GM19324 (cell line): ENCODE data around the gene PAM16.
A peak's percentile ranks its signal among the peaks of the same experiment; 100 is the strongest.

Source experiments
- ATAC-seq: cut with Tn5 transposase; IDR thresholded peaks from one replicate; pipeline ENCODE4 v1.9.1; 2021; ENCODE audit warnings: mild to moderate bottlenecking, moderate library complexity; ENCODE audit not compliant: unreplicated experiment, low FRiP score

PAM16 gene

DNA sequence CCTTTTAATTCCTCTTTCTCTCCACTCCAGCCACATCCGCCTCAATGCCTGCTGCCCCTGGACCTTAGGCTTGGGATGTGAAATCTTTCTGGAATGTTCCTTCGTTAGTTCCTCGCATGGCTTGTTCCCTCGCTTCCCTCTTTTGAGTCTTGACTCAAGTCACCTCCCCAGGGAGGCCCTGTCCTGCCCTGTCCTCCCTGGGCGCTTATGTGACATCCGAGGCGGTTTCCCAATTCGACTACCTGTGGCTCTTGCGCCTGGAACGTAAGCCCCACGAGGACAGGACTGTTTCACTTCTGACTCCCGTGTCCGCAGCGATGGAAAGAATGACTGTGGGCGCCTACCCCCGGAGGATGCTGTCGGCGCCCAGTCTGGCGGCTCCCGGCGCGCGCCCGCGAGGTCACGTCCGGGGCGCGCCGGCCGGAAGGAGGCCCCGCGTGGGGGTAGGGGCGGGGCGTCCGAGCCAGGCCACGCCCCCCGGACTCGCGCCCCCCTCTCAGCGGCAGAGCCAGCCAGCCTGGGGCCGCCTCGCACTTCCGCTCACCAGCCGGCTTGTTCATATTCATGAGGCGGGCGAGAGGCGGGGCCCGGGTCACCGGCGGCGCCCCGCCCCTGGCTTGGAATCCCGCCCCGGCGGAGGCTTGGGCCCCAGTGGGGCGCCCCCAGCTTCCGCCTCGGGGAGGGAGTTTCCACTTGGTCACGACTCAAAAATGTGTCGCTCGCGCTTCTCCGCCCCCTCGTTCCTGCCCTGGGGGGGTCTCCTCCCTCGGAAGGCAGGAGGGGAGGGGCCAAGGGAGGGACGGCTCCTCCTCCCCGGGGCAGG is 43.7 kb downstream of the PAM16 start:
- peak; percentile 96 for ATAC-seq

DNA sequence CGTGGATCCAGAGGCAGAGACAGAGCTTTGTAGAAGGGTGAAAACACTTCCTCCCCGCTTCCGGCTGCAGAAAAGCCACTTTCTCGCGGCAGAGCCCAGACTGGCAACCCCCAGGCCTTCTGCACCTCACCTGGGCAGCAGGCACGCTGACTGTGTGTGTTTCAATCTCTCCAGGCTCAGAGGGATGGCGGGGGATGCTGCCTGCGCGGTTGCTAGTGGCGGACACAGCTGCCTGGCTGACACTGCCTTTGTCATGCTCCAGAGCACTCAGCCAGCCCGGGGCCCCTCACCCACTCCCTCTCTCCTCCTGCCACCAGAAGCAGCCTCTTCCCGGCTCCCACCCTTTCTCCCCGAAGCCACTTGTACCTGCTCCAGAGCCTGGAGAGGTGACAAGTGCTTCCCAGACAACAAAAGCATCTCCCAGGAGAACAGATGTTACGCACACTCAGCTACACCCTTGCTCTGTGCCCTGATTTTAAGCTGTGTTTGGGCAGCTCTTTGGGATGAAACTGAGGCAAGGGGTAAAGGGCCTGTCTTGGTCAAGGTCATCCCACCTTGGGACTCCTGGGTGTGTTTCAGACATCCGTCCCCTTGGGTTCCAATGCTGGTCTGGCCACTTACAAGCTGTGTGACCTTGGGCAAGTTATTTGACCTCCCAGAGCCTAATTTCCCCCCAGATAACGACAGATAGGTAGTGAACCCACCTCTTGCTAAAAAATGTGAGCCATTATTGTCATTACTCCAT is 44.5 kb downstream of the PAM16 start:
- ATAC-seq = no peak

DNA sequence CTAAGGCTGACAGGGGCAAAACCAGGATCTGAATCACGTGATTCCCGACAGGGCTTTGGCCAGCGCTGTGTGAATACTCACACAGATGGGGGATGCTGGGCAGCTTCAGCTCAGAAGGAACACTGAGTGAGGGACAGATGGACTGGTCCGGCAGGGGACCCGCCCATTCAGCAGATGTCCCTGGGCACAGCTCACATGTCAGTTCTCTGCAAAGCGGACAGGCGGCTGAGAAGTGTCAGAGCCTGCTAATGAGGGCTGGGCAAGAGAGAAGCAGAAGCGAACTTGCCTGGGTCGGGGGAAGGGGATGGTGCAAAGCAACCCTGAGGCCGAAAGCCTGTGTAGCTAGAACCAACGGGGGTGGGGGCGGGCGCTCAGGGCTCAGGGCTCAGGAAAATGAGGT is 47.1 kb downstream of the PAM16 start:
- no peak for ATAC-seq

DNA sequence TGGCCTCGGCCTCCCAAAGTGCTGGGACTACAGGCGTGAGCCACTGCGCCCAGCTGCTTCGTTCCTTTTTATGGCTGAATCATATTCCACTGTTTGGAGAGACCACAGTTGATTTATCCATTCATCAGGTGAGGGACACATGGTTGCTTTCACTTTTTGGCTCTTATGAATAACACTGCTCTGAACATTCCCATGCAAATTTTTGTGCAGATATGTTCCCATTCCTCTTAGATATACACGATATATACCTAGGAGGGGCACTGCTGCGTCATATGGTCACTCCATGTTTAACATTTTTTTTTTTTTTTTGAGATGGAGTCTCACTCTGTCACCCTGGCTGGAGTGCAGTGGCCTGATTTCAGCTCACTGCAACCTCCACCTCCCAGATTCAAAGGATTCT is 49.2 kb downstream of the PAM16 start:
- no peak for ATAC-seq

DNA sequence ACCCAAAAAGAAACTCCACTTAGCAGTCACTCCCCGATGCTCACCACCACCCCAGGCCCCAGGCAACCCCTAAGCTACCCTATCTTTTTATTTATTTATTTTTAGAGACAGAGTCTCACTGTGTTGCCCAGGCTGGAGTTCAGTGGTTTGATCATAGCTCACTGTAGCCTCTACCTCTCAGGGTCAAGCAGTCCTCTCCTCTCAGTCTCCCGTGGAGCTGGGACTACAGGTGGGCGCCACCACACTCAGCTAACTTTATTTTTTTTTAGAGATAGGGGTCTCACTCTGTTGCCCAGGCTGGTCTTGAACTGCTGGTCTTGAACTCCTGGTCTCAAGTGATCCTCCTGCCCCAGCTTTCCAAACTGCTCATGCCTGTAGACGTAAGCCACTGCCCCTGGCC is 49.9 kb downstream of the PAM16 start:
- ATAC-seq = no peak

DNA sequence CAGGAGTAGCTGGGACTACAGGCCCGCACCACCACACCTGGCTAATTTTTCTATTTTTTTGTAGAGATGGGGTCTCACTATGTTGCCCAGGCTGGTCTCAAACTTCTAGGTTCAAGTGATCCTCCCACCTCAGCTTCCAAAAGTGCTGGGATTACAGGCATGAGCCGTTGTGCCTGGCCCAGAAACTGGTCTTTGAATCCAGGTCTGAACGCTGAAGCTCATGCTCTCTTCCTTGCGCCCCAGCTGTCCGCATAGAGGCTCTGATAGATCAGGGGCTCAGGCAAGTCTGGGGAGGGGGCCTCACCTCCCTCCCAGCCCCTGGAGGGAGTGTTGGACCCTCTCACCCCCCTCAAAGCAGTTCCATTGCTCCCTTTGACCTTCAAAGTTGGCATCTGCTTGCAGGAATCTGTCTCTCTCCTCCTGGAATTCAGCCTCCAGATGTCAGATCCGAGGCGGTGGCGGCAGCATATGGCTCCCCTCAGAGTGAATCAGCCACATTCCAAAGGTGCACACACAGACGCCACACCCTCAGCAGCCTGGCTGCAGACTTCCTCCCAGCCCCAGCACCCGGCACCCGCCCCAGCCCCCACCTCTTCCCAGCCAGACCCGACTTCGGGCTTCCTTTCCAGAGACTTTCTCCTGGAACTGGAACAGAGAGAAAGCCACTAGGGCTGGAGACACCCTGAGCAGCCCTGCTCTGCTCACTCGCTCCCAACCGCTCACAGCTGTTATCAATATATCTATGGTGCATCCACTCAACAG is 52.2 kb downstream of the PAM16 start:
- no peak for ATAC-seq

DNA sequence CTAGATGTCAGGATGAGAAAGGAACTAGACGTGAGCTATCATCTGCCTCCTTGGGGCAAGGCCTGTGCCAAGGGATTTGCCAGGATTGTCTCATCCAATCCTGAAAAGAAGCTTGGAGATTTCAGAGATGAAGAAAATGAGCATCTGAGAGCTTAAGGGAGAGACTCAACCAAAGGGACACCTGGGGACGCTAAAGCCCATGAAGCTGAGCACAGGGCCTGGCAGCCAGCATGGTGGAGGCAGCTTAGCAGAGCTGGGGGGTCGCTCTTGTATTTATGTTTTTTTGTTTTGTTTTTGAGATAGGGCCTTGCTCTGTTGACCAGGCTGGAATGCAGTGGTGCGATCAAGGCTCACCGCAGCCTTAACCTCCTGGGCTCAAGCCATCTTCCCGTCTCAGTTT is 53.6 kb downstream of the PAM16 start:
- no peak for ATAC-seq

DNA sequence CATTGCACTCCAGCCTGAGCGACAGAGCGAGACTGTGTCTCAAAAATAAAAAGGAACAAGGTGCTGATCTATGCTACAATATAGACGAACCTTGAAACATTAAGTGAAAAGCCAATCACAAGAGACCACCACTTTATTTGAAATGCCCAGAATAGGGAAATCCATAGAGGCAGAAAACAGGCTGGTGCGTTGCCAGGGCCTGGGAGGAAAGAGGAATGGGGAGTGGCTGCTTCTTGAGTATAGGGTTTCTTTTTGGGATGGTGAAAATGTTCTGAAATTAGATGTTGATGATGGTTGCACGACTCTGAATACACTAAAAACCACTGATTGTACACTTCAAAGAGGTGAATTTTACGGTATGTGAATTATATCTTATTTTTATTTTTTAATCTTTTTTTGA is 55.5 kb downstream of the PAM16 start:
- no peak for ATAC-seq

DNA sequence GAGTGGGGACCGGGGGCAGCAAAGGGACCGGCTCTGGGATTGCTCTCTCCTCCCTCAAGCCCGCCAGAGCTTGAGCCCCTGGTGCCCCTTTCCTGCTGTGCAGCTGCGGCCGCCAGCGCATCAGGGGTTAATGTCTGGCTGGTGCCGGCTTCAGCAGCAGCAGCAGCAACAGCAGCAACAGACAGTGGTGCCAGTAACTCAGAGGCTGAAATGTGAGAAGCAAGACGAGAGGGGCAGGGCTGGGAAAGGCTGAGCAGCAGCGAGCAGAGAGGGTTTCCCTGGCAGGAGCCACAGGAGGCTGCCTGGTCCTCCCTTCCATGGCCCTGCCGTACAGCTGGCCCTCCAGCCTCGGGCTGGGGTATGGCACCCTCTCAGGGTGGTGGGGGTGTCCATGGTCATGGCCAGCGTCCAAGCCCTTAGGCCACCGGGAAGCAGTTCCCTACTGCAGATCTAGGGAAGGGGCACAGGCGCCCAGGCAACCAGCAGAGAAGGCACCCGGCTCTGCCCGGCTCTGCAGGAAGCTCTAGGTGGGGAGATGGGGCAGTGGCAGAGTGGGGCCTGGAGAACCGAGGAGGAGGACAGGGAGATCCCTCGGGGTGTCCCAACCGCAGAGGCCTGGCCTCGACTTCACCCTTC is 57.2 kb downstream of the PAM16 start:
- no peak for ATAC-seq

DNA sequence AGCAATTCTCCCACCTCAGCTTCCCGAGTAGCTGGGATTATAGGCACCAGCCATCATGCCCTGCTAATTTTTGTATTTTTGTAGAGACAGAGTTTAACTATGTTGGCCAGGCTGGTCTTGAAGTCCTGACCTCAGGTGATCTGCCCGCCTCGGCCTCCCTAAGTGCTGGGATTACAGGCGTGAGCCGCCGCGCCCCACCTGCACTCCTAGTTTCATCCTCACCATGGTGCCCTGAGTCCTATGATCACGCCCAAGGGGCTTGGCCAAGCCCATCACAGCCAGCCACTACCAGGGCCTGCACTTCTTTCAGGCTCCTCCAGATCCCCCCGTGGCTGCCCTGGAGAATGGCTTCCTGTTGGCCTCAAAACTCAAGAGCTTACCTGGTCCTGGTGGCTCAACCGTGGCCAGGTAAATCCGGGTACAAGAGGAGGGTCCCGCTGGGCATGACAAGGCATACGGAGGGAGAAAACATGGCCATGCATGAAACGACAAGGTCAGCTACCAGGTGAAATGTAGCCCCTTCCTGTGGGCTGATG is 57.9 kb downstream of the PAM16 start:
- ATAC-seq = no peak

DNA sequence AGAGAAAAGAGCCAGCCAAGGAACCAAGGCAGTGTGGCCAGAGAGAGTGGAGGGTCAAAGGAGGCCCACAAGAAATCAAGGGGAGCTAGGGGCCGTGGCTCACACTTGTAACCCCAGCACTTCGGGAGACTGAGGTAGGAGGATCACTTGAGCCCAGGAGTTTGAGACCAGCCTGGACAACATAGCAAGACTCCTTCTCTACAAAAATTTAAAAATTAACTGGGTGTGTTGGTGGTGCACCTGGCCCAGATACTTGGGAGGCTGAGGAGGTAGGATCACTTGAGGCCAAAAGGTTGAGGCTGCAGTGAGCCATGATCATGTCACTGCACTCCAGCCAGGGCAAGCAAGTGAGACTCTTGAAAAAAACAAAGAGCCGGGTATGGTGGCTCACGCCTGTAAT is 59.4 kb downstream of the PAM16 start:
- ATAC-seq = no peak
